ENCODE results near the gene ZBTB44. TPM values are rescaled to one million over a fixed set of nuclear protein-coding genes. Genes with fewer than 3 reads are reported as not detected.
"Not testable (repeated sequence)": the region's sequence is repeated elsewhere in the genome, so short reads cannot be mapped to it uniquely, and the experiment has no call there.

ZBTB44 gene
- total RNA-seq: 36.0 and 36.1 TPM in 2 replicates

GRCh38 chr11:130314750-130315285 lies at the start of gene ZBTB44:
Gene ZBTB44, minus strand, starts transcription at chr11:130314917. Its CDS starts 53,044 bp downstream, at chr11:130261873.
- no peaks in the 10 kb centered on the region for H3K27me3 Mint-ChIP-seq (ENCODE audit: low read depth)
- peak within 1 kb of the TSS; percentile 95 for H3K4me3 Mint-ChIP-seq (ENCODE audit: low read depth)
- peaks cover 11% of the 10 kb centered on the region for H3K36me3 Mint-ChIP-seq (ENCODE audit: low read depth)
- intact Hi-C loops (cut with micrococcal nuclease): loop anchor here (1.0 to 10.0 kb wide), 6 partner anchors 11 to 670 kb away; partner anchors contain the start of gene SNX19
- peaks cover 48% of the 10 kb centered on the region for H3K4me1 Mint-ChIP-seq (ENCODE audit: low read depth)
- H3K27ac Mint-ChIP-seq: peak within 1 kb of the TSS; percentile 94
- DNase-seq (ENCODE audit: low spot score): peak; percentile 84
- no peaks in the 10 kb centered on the region for H3K9me3 Mint-ChIP-seq

- Mint-ChIP-seq H3K9me3 (peaks cover 31% of the 10 kb centered on the region), H3K4me3 (ENCODE audit: low read depth) (no peak overlapping the region), H3K27me3 (ENCODE audit: low read depth) (peaks cover 4% of the 10 kb centered on the region), H3K36me3 (ENCODE audit: low read depth) (peaks cover 4% of the 10 kb centered on the region), H3K27ac (no peak overlapping the region), H3K4me1 (ENCODE audit: low read depth) (peaks cover 2% of the 10 kb centered on the region)
- intact Hi-C loops (cut with micrococcal nuclease): no loop called here
- no peak for DNase-seq (ENCODE audit: low spot score)
Measured at GRCh38 chr11:130359419-130359818, 44.7 kb upstream of the ZBTB44 start.

GRCh38 chr11:130358398-130358797 lies 43.7 kb upstream of the ZBTB44 start:
- Mint-ChIP-seq H3K4me1 (ENCODE audit: low read depth) (peaks cover 2% of the 10 kb centered on the region), H3K27me3 (ENCODE audit: low read depth) (peaks cover 5% of the 10 kb centered on the region)

GRCh38 chr11:130347261-130347660 lies 32.5 kb upstream of the ZBTB44 start:
- intact Hi-C loops (cut with micrococcal nuclease): no loop called here
- DNase-seq (ENCODE audit: low spot score): no peak
- Mint-ChIP-seq H3K9me3 (peaks cover 5% of the 10 kb centered on the region), H3K4me1 (ENCODE audit: low read depth) (no peaks in the 10 kb centered on the region), H3K27me3 (ENCODE audit: low read depth) (peaks cover 1% of the 10 kb centered on the region), H3K36me3 (ENCODE audit: low read depth) (no peaks in the 10 kb centered on the region), H3K4me3 (ENCODE audit: low read depth) (no peak overlapping the region), H3K27ac (no peak overlapping the region)

More at GRCh38 chr11:130358398-130358797, 43.7 kb upstream of the ZBTB44 start:
- DNase-seq (ENCODE audit: low spot score): no peak
- intact Hi-C loops (cut with micrococcal nuclease): no loop called here
- peaks cover 38% of the 10 kb centered on the region for H3K9me3 Mint-ChIP-seq
- H3K4me3 Mint-ChIP-seq (ENCODE audit: low read depth): no peak overlapping the region
- peaks cover 4% of the 10 kb centered on the region for H3K36me3 Mint-ChIP-seq (ENCODE audit: low read depth)
- no peak overlapping the region for H3K27ac Mint-ChIP-seq

- Mint-ChIP-seq H3K27me3 (ENCODE audit: low read depth) (peaks cover 1% of the 10 kb centered on the region), H3K4me3 (ENCODE audit: low read depth) (no peak overlapping the region), H3K4me1 (ENCODE audit: low read depth) (peaks cover 13% of the 10 kb centered on the region), H3K9me3 (peaks cover 21% of the 10 kb centered on the region), H3K36me3 (ENCODE audit: low read depth) (peaks cover 7% of the 10 kb centered on the region), H3K27ac (no peak overlapping the region)
- intact Hi-C loops (cut with micrococcal nuclease): no loop called here
- no peak for DNase-seq (ENCODE audit: low spot score)
Measured at GRCh38 chr11:130344841-130345240, 30.1 kb upstream of the ZBTB44 start.

GRCh38 chr11:130340671-130341319 lies 26.1 kb upstream of the ZBTB44 start:
- intact Hi-C loops (cut with micrococcal nuclease): loop anchor here (1.0 kb wide), 1 partner anchor 25 kb away; no protein-coding TSS in a partner anchor
- peaks cover 1% of the 10 kb centered on the region for H3K27me3 Mint-ChIP-seq (ENCODE audit: low read depth)
- peak overlapping the region; percentile 71 for H3K27ac Mint-ChIP-seq
- H3K9me3 Mint-ChIP-seq: peaks cover 34% of the 10 kb centered on the region
- peak; percentile 20 for DNase-seq (ENCODE audit: low spot score)
- H3K36me3 Mint-ChIP-seq (ENCODE audit: low read depth): peaks cover 14% of the 10 kb centered on the region
- no peak overlapping the region for H3K4me3 Mint-ChIP-seq (ENCODE audit: low read depth)
- peaks cover 13% of the 10 kb centered on the region for H3K4me1 Mint-ChIP-seq (ENCODE audit: low read depth)

GRCh38 chr11:130338667-130339066 lies 23.9 kb upstream of the ZBTB44 start:
- Mint-ChIP-seq H3K27me3 (ENCODE audit: low read depth) (peaks cover 1% of the 10 kb centered on the region), H3K36me3 (ENCODE audit: low read depth) (peaks cover 14% of the 10 kb centered on the region), H3K4me3 (ENCODE audit: low read depth) (no peak overlapping the region), H3K27ac (no peak overlapping the region), H3K9me3 (peaks cover 34% of the 10 kb centered on the region), H3K4me1 (ENCODE audit: low read depth) (peaks cover 13% of the 10 kb centered on the region)
- intact Hi-C loops (cut with micrococcal nuclease): no loop called here
- no peak for DNase-seq (ENCODE audit: low spot score)

- DNase-seq (ENCODE audit: low spot score): no peak
- H3K27me3 Mint-ChIP-seq (ENCODE audit: low read depth): no peaks in the 10 kb centered on the region
- no peak overlapping the region for H3K4me3 Mint-ChIP-seq (ENCODE audit: low read depth)
- H3K9me3 Mint-ChIP-seq: peaks cover 30% of the 10 kb centered on the region
- intact Hi-C loops (cut with micrococcal nuclease): no loop called here
- peaks cover 13% of the 10 kb centered on the region for H3K4me1 Mint-ChIP-seq (ENCODE audit: low read depth)
- no peak overlapping the region for H3K27ac Mint-ChIP-seq
- peaks cover 14% of the 10 kb centered on the region for H3K36me3 Mint-ChIP-seq (ENCODE audit: low read depth)
Measured at GRCh38 chr11:130337281-130338089, 22.8 kb upstream of the ZBTB44 start.

GRCh38 chr11:130331397-130331796 lies 16.7 kb upstream of the ZBTB44 start:
- DNase-seq (ENCODE audit: low spot score); H3K4me1 Mint-ChIP-seq (ENCODE audit: low read depth); H3K36me3 Mint-ChIP-seq (ENCODE audit: low read depth); H3K4me3 Mint-ChIP-seq (ENCODE audit: low read depth); H3K27ac Mint-ChIP-seq; H3K27me3 Mint-ChIP-seq (ENCODE audit: low read depth); intact Hi-C loops (cut with micrococcal nuclease); H3K9me3 Mint-ChIP-seq: not testable (repeated sequence)

- DNase-seq (ENCODE audit: low spot score): no peak
- Mint-ChIP-seq H3K36me3 (ENCODE audit: low read depth) (peaks cover 4% of the 10 kb centered on the region), H3K4me3 (ENCODE audit: low read depth) (no peak overlapping the region), H3K9me3 (peaks cover 9% of the 10 kb centered on the region), H3K27ac (no peak overlapping the region), H3K27me3 (ENCODE audit: low read depth) (no peaks in the 10 kb centered on the region), H3K4me1 (ENCODE audit: low read depth) (no peaks in the 10 kb centered on the region)
- intact Hi-C loops (cut with micrococcal nuclease): no loop called here
Measured at GRCh38 chr11:130330101-130330684, 15.5 kb upstream of the ZBTB44 start.

GRCh38 chr11:130328420-130328819 lies 13.7 kb upstream of the ZBTB44 start:
- Mint-ChIP-seq H3K9me3 (peaks cover 13% of the 10 kb centered on the region), H3K27me3 (ENCODE audit: low read depth) (no peaks in the 10 kb centered on the region), H3K4me1 (ENCODE audit: low read depth) (no peaks in the 10 kb centered on the region), H3K36me3 (ENCODE audit: low read depth) (peaks cover 4% of the 10 kb centered on the region), H3K27ac (no peak overlapping the region), H3K4me3 (ENCODE audit: low read depth) (no peak overlapping the region)
- intact Hi-C loops (cut with micrococcal nuclease): no loop called here
- no peak for DNase-seq (ENCODE audit: low spot score)

- DNase-seq (ENCODE audit: low spot score): no peak
- no peak overlapping the region for H3K4me3 Mint-ChIP-seq (ENCODE audit: low read depth)
- H3K27me3 Mint-ChIP-seq (ENCODE audit: low read depth): no peaks in the 10 kb centered on the region
- H3K9me3 Mint-ChIP-seq: peaks cover 17% of the 10 kb centered on the region
- H3K27ac Mint-ChIP-seq: no peak overlapping the region
- intact Hi-C loops (cut with micrococcal nuclease): no loop called here
- H3K36me3 Mint-ChIP-seq (ENCODE audit: low read depth): peaks cover 4% of the 10 kb centered on the region
- no peaks in the 10 kb centered on the region for H3K4me1 Mint-ChIP-seq (ENCODE audit: low read depth)
Measured at GRCh38 chr11:130327716-130328115, 13.0 kb upstream of the ZBTB44 start.

Data from activated T-helper 2 cell treated with anti-CD3 and anti-CD28 coated beads, Interferon-gamma antibody, Interleukin-2, Interleukin-4, amounts not matched to agents 10 μg/mL and 5 μg/mL and 100 μg/mL, durations not matched to agents 14 hours and 24 hours and 36 hours (primary cell).